GM12878 (cell line): ENCODE data around the gene MAP3K7. TPM values are rescaled to one million over a fixed set of nuclear protein-coding genes. Genes with fewer than 3 reads are reported as not detected.

Source experiments
- ATAC-seq: fragments of 200-7000 bp; cut with Tn5 transposase; 3 replicates; pipeline ENCODE4 v1.9.1; 2020; ENCODE audit warnings: mild to moderate bottlenecking, moderate library complexity
- BruUV-seq: library from RNA; stranded (reverse); fragments of 400-500 nt; replicated peaks from 2 replicates; lab custom pipeline; 2021; lab: Mats Ljungman, UMichigan
- CTCF ChIA-PET: fragments of 300-600 bp; sonication (Branson Sonifier 250); formaldehyde crosslinking; extraction: SDS; loops from one replicate; lab custom pipeline; 2021; ENCODE audit warnings: inconsistent platforms; lab: Yijun Ruan, JAX
- POLR2A ChIA-PET: fragments of 350-600 bp; formaldehyde crosslinking; extraction: SDS; loops from one replicate; lab custom pipeline; 2021; ENCODE audit warnings: inconsistent platforms; lab: Charles Lee
- RAD21 ChIA-PET: fragments of 300-600 bp; sonication (Branson Sonifier 250); formaldehyde crosslinking; loops from one replicate; lab custom pipeline; 2023; ENCODE audit warnings: antibody characterized with exemption; ENCODE audit not compliant: unreplicated experiment; lab: Charles Lee
- SMC1A ChIA-PET: fragments of 300-600 bp; sonication (Branson Sonifier 250); formaldehyde crosslinking; loops from one replicate; lab custom pipeline; 2023; ENCODE audit not compliant: unreplicated experiment, uncharacterized antibody; lab: Charles Lee
- DNase-seq: peaks from one replicate; pipeline ENCODE4 v3.0.0-alpha.2; 2011; ENCODE audit warnings: low read depth, low spot score
- FAIRE-seq: peaks from 3 replicates; lab custom pipeline; 2011; peaks lifted over from hg19 to GRCh38; lab: Jason Lieb, UNC
- H2AFZ ChIP-seq: 2 replicates; pipeline ENCODE4 v1.6.0; 2011; ENCODE audit warnings: low read depth, low read length, control low read depth; ENCODE audit not compliant: control insufficient read depth
- H3K27ac ChIP-seq: 2 replicates; pipeline ENCODE4 v1.5.1; 2011; ENCODE audit warnings: control low read depth; ENCODE audit not compliant: control insufficient read depth, insufficient read depth
- H3K27me3 ChIP-seq, 2 experiments: replicated peaks in 1 of 2; 2 replicates each; pipeline versions ENCODE4 v1.6.0 to v1.6.1; 2011; ENCODE audit warnings: low read length in 1 of 2; ENCODE audit not compliant: control insufficient read depth in 2 of 2, insufficient read depth in 2 of 2
- H3K36me3 ChIP-seq, 2 experiments: 2 replicates each; pipeline ENCODE4 v1.5.1; 2011; ENCODE audit warnings: low read length in 1 of 2; ENCODE audit not compliant: control insufficient read depth in 2 of 2, insufficient read depth in 2 of 2
- H3K4me1 ChIP-seq: 2 replicates; pipeline ENCODE4 v1.6.1; 2011; ENCODE audit warnings: mild to moderate bottlenecking, low read length, moderate library complexity, mixed read lengths; ENCODE audit not compliant: control insufficient read depth, insufficient read depth
- H3K4me2 ChIP-seq: 2 replicates; pipeline ENCODE4 v1.6.0; 2011; ENCODE audit warnings: control low read depth; ENCODE audit not compliant: control insufficient read depth, insufficient read depth
- H3K4me3 ChIP-seq: fragments of 200-600 bp; sonication (generic); 2 replicates; pipeline ENCODE4 v1.5.1; 2016
- H3K79me2 ChIP-seq: 2 replicates; pipeline ENCODE4 v1.6.0; 2011; ENCODE audit warnings: low read length; ENCODE audit not compliant: control insufficient read depth, insufficient read depth
- H3K9ac ChIP-seq: 2 replicates; pipeline ENCODE4 v1.8.0; 2011; ENCODE audit warnings: low read length, control low read depth, mixed read lengths; ENCODE audit not compliant: control insufficient read depth, insufficient read depth
- H3K9me3 ChIP-seq: replicated peaks from 3 replicates; pipeline ENCODE4 v1.5.1; 2011; ENCODE audit warnings: mild to moderate bottlenecking, low read length; ENCODE audit not compliant: control insufficient read depth, insufficient read depth
- H4K20me1 ChIP-seq: 2 replicates; pipeline ENCODE4 v1.6.0; 2011; ENCODE audit not compliant: control insufficient read depth, insufficient read depth
- BACH1 ChIP-seq: fragments of 450-650 bp; IDR thresholded peaks from 2 replicates; pipeline ENCODE4 v1.6.1; 2017; ENCODE audit warnings: mild to moderate bottlenecking, borderline replicate concordance
- EED ChIP-seq: sonication (generic); IDR thresholded peaks from 2 replicates; pipeline ENCODE4 v1.6.1; 2016; ENCODE audit warnings: antibody characterized with exemption, low read depth
- EZH2 ChIP-seq: IDR thresholded peaks from 2 replicates; pipeline ENCODE4 v1.6.1; 2012; ENCODE audit warnings: low read depth, mild to moderate bottlenecking, control low read depth, inconsistent platforms, low read length, borderline replicate concordance; ENCODE audit not compliant: control insufficient read depth
- GATAD2B ChIP-seq: fragments of 450-650 bp; conservative IDR thresholded peaks from 2 replicates; pipeline ENCODE4 v1.6.1; 2017; ENCODE audit warnings: low read depth, mild to moderate bottlenecking, moderate library complexity
- HDAC2 ChIP-seq: fragments of 200-600 bp; sonication (generic); IDR thresholded peaks from 2 replicates; pipeline ENCODE4 v1.6.1; 2017
- JUNB ChIP-seq: IDR thresholded peaks from 2 replicates; pipeline ENCODE4 v1.6.1; 2016; ENCODE audit warnings: antibody characterized with exemption, mild to moderate bottlenecking
- NFYA ChIP-seq: IDR thresholded peaks from 2 replicates; pipeline ENCODE4 v1.6.1; 2011; ENCODE audit warnings: low read depth, mild to moderate bottlenecking, low read length, improper control_type of control experiment, borderline replicate concordance
- NR2C2 ChIP-seq: IDR thresholded peaks from 2 replicates; pipeline ENCODE4 v1.6.1; 2011; ENCODE audit warnings: borderline replicate concordance, low read depth; ENCODE audit not compliant: control insufficient read depth, insufficient read length
- PAX8 ChIP-seq: fragments of 450-650 bp; IDR thresholded peaks from 2 replicates; pipeline ENCODE4 v1.6.1; 2017; ENCODE audit warnings: mild to moderate bottlenecking, moderate library complexity
- POLR2A ChIP-seq: IDR thresholded peaks from 2 replicates; pipeline ENCODE4 v1.6.1; 2011; ENCODE audit warnings: low read depth, mild to moderate bottlenecking, low read length
- RAD51 ChIP-seq: fragments of 450-650 bp; IDR thresholded peaks from 2 replicates; pipeline ENCODE4 v1.6.1; 2016; ENCODE audit warnings: moderate library complexity, mild to moderate bottlenecking, inconsistent platforms
- RELA ChIP-seq: fragments of 450-650 bp; IDR thresholded peaks from 2 replicates; pipeline ENCODE4 v1.8.0; 2014; ENCODE audit warnings: borderline replicate concordance; ENCODE audit not compliant: partially characterized antibody
- YBX1 ChIP-seq: fragments of 450-650 bp; IDR thresholded peaks from 2 replicates; pipeline ENCODE4 v1.6.1; 2016; ENCODE audit warnings: antibody characterized with exemption
- ZNF622 ChIP-seq: fragments of 450-650 bp; IDR thresholded peaks from 2 replicates; pipeline ENCODE4 v1.6.1; 2017; ENCODE audit warnings: mild to moderate bottlenecking, inconsistent platforms
- WGBS: methylation state at CpG from one replicate; pipeline ENCODE4 v1.1.6; 2016; ENCODE audit warnings: low lambda C conversion rate; ENCODE audit not compliant: insufficient replicate concordance, insufficient coverage; ENCODE audit errors: missing lambda C conversion rate; 5-methylcytosine and 5-hydroxymethylcytosine counted together
- in situ Hi-C: fragments of 300-500 bp; cut with MboI; formaldehyde crosslinking; loops from 9 replicates; pipeline ENCODE4 v1.14.3; 2018; ENCODE audit warnings: mixed read lengths
- intact Hi-C: fragments of 100-400 bp; cut with micrococcal nuclease; formaldehyde crosslinking; loops from one replicate; pipeline ENCODE4 v1.14.2; 2022; ENCODE audit not compliant: unreplicated experiment
- polyA plus RNA-seq, 11 experiments: library from polyadenylated mRNA; depleted of rRNA in 4 of 11; unstranded in 6 of 11; stranded (reverse) in 5 of 11; fragments of >200 nt; fragmentation: Nextera tagmentation in 4 of 11; fragmentation: Illumina TruSeq in 1 of 11; extraction: Ambion mirVana in 4 of 11; extraction: Trizol in 1 of 11; gene quantifications; 1 replicate in 1 of 11; 2 replicates in 10 of 11; pipeline versions ENCODE4 v1.2.1 to v1.2.3, GENCODE V29; 2011 to 2016; ENCODE audit warnings: inconsistent platforms in 2 of 11, missing spikeins in 2 of 11, low read depth in 1 of 11
- total RNA-seq, 4 experiments: library from RNA; depleted of rRNA in 3 of 4; stranded (reverse); fragments of >200 nt in 3 of 4; fragmentation: Illumina TruSeq in 1 of 4; extraction: Trizol in 1 of 4; gene quantifications; 2 replicates each; pipeline versions ENCODE4 v1.2.1 to v1.2.3, GENCODE V29; 2013 to 2021
- TF ChIP-seq, protein P1 (sequence below): fragments of 150-350 bp; IDR thresholded peaks from 2 replicates; pipeline ENCODE4 v1.6.1; 2016; ENCODE audit warnings: low read depth, low read length
- TF ChIP-seq, protein P2 (sequence below): fragments of 450-650 bp; IDR thresholded peaks from 2 replicates; pipeline ENCODE4 v1.6.1; 2017; ENCODE audit warnings: antibody characterized with exemption, mild to moderate bottlenecking, moderate library complexity
- TF ChIP-seq, protein P3 (sequence below): fragments of 450-650 bp; IDR thresholded peaks from 2 replicates; pipeline ENCODE4 v1.6.1; 2017; ENCODE audit warnings: mild to moderate bottlenecking, low read depth, inconsistent platforms; ENCODE audit not compliant: poor library complexity, severe bottlenecking

The MAP3K7 gene
- total and polyA plus RNA-seq, 10 of the 15 experiments (the other 5 are each of a cell fraction or from before 2014, with no cell fraction given), result 7.0 to 42.6 (median 22.0) TPM

DNA sequence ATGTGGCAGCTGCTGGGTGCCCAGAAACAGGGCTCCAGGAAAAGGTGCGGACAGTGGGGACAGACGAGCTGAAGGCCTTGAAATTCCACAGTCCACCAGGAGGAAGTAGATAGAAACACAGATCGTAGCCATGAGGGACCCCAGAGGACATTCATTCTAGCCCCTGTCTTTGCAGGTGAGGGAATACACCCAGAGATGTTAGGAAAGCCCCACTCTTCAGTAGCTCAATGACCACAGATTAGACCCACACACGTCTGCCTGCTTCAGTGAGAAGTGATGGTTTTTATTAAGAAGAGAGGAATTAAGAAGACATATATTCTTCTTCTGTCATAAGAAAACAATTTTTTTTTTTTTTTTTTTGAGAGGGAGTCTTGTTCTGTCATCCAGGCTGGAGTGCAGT is 123.0 kb downstream of the MAP3K7 start:
- BruUV-seq, result no TSS peak
- H3K4me2 ChIP-seq, result no peak overlapping the region
- H3K9ac ChIP-seq, result no peak overlapping the region
- TF ChIP-seq HDAC2, result no peak
- TF ChIP-seq, protein P1, sequence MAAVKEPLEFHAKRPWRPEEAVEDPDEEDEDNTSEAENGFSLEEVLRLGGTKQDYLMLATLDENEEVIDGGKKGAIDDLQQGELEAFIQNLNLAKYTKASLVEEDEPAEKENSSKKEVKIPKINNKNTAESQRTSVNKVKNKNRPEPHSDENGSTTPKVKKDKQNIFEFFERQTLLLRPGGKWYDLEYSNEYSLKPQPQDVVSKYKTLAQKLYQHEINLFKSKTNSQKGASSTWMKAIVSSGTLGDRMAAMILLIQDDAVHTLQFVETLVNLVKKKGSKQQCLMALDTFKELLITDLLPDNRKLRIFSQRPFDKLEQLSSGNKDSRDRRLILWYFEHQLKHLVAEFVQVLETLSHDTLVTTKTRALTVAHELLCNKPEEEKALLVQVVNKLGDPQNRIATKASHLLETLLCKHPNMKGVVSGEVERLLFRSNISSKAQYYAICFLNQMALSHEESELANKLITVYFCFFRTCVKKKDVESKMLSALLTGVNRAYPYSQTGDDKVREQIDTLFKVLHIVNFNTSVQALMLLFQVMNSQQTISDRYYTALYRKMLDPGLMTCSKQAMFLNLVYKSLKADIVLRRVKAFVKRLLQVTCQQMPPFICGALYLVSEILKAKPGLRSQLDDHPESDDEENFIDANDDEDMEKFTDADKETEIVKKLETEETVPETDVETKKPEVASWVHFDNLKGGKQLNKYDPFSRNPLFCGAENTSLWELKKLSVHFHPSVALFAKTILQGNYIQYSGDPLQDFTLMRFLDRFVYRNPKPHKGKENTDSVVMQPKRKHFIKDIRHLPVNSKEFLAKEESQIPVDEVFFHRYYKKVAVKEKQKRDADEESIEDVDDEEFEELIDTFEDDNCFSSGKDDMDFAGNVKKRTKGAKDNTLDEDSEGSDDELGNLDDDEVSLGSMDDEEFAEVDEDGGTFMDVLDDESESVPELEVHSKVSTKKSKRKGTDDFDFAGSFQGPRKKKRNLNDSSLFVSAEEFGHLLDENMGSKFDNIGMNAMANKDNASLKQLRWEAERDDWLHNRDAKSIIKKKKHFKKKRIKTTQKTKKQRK, result no peak
- TF ChIP-seq NR2C2, result no peak
- TF ChIP-seq NFYA, result no peak
- TF ChIP-seq ZNF622, result no peak
- no peak for TF ChIP-seq YBX1
- TF ChIP-seq, protein P2, sequence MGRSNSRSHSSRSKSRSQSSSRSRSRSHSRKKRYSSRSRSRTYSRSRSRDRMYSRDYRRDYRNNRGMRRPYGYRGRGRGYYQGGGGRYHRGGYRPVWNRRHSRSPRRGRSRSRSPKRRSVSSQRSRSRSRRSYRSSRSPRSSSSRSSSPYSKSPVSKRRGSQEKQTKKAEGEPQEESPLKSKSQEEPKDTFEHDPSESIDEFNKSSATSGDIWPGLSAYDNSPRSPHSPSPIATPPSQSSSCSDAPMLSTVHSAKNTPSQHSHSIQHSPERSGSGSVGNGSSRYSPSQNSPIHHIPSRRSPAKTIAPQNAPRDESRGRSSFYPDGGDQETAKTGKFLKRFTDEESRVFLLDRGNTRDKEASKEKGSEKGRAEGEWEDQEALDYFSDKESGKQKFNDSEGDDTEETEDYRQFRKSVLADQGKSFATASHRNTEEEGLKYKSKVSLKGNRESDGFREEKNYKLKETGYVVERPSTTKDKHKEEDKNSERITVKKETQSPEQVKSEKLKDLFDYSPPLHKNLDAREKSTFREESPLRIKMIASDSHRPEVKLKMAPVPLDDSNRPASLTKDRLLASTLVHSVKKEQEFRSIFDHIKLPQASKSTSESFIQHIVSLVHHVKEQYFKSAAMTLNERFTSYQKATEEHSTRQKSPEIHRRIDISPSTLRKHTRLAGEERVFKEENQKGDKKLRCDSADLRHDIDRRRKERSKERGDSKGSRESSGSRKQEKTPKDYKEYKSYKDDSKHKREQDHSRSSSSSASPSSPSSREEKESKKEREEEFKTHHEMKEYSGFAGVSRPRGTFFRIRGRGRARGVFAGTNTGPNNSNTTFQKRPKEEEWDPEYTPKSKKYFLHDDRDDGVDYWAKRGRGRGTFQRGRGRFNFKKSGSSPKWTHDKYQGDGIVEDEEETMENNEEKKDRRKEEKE, result no peak
- TF ChIP-seq EED, result no peak
- no peak for TF ChIP-seq JUNB
- no peak for TF ChIP-seq BACH1
- no peak for TF ChIP-seq RAD51
- no peak for TF ChIP-seq GATAD2B
- TF ChIP-seq, protein P3, sequence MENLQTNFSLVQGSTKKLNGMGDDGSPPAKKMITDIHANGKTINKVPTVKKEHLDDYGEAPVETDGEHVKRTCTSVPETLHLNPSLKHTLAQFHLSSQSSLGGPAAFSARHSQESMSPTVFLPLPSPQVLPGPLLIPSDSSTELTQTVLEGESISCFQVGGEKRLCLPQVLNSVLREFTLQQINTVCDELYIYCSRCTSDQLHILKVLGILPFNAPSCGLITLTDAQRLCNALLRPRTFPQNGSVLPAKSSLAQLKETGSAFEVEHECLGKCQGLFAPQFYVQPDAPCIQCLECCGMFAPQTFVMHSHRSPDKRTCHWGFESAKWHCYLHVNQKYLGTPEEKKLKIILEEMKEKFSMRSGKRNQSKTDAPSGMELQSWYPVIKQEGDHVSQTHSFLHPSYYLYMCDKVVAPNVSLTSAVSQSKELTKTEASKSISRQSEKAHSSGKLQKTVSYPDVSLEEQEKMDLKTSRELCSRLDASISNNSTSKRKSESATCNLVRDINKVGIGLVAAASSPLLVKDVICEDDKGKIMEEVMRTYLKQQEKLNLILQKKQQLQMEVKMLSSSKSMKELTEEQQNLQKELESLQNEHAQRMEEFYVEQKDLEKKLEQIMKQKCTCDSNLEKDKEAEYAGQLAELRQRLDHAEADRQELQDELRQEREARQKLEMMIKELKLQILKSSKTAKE, result no peak
- no peak for TF ChIP-seq PAX8
- TF ChIP-seq EZH2, result no peak
- no peak for TF ChIP-seq POLR2A
- TF ChIP-seq RELA, result no peak

More for the DNA sequence above, 123.0 kb downstream of the MAP3K7 start:
- no peak overlapping the region for H3K27ac ChIP-seq
- in situ Hi-C loops, result no loop called here
- WGBS, result 46% methylated on average over 4 of the region's 4 CpGs
- ChIA-PET SMC1A (no interaction called here), RAD21 (no interaction called here), POLR2A (no interaction called here), CTCF (interaction anchor here (0.7 kb wide), 1 partner anchor 566 kb away, joined by 5 read pairs; no protein-coding TSS in a partner anchor)
- H3K4me3 ChIP-seq, result no peak overlapping the region
- intact Hi-C loops, result no loop called here
- H3K79me2 ChIP-seq, result no peaks in the 10 kb centered on the region
- FAIRE-seq (no peak), DNase-seq (no peak), ATAC-seq (no peak)
- peaks cover 3% of the 10 kb centered on the region; the same call in 2 of the 3 replicates for H3K9me3 ChIP-seq
- H3K36me3 ChIP-seq, result no peaks in the 10 kb centered on the region
- H3K27me3 ChIP-seq, result peaks cover 1 to 3% of the 10 kb centered on the region in 2 experiments; a peak in 3 of 4 replicates
- H3K4me1 ChIP-seq, result no peaks in the 10 kb centered on the region
- H4K20me1 ChIP-seq, result no peaks in the 10 kb centered on the region
- H2AFZ ChIP-seq, result no peak overlapping the region
